OCI-LY3 (cell line): ENCODE data around the gene ADARB2.

Source experiments
- H2AFZ ChIP-seq: fragments of 200-600, 300-600 bp; shearing (Covaris generic); 2 replicates; pipeline ENCODE4 v1.6.0; 2014; ENCODE audit warnings: antibody characterized with exemption, low read depth, low read length
- H3K27ac ChIP-seq: fragments of 200-600, 300-600 bp; sonication (generic); 2 replicates; pipeline ENCODE4 v1.5.1; 2014; ENCODE audit warnings: mild to moderate bottlenecking, low read length, moderate library complexity, mixed read lengths
- H3K27me3 ChIP-seq: fragments of 200-600, 300-600 bp; sonication (generic); 2 replicates; pipeline ENCODE4 v1.6.1; 2014; ENCODE audit warnings: low read depth, low read length, mixed read lengths
- H3K36me3 ChIP-seq: fragments of 200-600, 300-600 bp; sonication (generic); replicated peaks from 2 replicates; pipeline ENCODE3; 2014; ENCODE audit warnings: low read depth, low read length, mixed read lengths
- H3K4me1 ChIP-seq: fragments of 300-600, 200-600 bp; sonication (generic); 2 replicates; pipeline ENCODE4 v1.6.1; 2014; ENCODE audit warnings: low read length, mixed read lengths
- H3K4me2 ChIP-seq: fragments of 200-600, 300-600 bp; sonication (generic); 2 replicates; pipeline ENCODE4 v1.6.1; 2014; ENCODE audit warnings: low read length, mixed read lengths
- H3K4me3 ChIP-seq: fragments of 300-600, 200-600 bp; sonication (generic); 2 replicates; pipeline ENCODE4 v1.5.1; 2014; ENCODE audit warnings: antibody characterized with exemption, mild to moderate bottlenecking, low read length, moderate library complexity
- H3K79me2 ChIP-seq: fragments of 300-600, 200-600 bp; shearing (Covaris generic); 2 replicates; pipeline ENCODE4 v1.6.1; 2014; ENCODE audit warnings: mild to moderate bottlenecking, low read length, mixed read lengths
- H3K9ac ChIP-seq: fragments of 300-600, 200-600 bp; shearing (Covaris generic); 2 replicates; pipeline ENCODE4 v1.6.0; 2014; ENCODE audit warnings: mild to moderate bottlenecking, low read length, moderate library complexity
- H3K9me3 ChIP-seq: fragments of 200-600, 300-600 bp; shearing (Covaris generic); 2 replicates; pipeline ENCODE4 v1.6.1; 2014; ENCODE audit warnings: low read length, mixed read lengths; ENCODE audit not compliant: insufficient read depth
- H4K20me1 ChIP-seq: fragments of 200-600, 300-600 bp; sonication (generic); 2 replicates; pipeline ENCODE4 v1.6.1; 2016; ENCODE audit warnings: low read length, mixed read lengths; ENCODE audit not compliant: insufficient read depth
- EZH2phosphoT487 ChIP-seq: fragments of 200-600 bp; shearing (Covaris generic); IDR thresholded peaks from 2 replicates; pipeline ENCODE4 v1.6.1; 2018; ENCODE audit warnings: antibody characterized with exemption, mixed run types, low read depth
- TF ChIP-seq, protein P1 (sequence below): fragments of 200-600, 300-600 bp; sonication (generic); IDR thresholded peaks from 2 replicates; pipeline ENCODE4 v1.5.1; 2014; ENCODE audit warnings: antibody characterized with exemption, low read length, low read depth

The ADARB2 gene

DNA sequence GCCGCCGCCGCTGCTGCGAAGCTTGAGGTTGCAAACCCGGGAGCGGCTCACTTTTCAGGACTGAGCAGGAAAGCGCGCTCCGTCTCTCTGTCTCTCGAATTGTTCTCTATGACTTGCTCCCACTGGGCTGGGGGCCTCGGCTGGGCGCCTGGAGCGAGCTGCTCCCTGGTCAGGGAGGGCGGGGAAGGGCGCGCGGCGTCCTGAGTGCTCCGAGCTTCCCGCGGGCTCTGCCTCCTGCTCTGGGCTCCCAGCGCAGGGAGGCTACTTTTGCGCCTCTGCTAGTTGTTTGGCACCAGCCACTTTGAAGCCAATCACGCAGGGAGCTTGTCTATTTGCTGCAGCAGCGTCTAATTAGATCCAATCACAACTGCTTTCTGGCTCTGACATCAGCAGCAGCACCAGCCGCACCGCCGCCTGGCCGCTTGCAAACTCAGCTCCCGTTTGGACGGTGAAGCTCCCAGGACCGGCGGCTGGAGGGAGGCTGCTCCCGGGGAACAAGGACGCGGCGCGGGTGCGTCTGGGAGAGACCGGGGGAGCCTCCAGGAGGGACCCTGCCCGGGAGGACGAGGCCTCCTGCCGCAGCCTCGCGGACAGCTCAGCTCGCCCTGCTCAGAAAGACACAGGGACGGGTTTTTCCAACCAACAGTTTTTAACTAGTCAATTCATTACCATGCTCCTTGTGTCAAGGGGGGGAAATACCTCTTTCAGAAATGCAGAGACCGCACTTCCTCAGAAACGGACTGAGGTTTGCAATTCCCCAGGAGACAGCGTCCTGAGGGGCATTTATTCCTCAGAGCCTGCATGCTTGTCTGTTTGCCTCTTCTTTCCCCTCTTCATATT lies at the start of gene ADARB2:
Gene ADARB2, minus strand, starts transcription at position 304 of the 840 bp plus-strand sequence.
- no peaks in the 10 kb centered on the region for H4K20me1 ChIP-seq
- no peaks in the 10 kb centered on the region for H3K27me3 ChIP-seq
- H3K79me2 ChIP-seq, result no peaks in the 10 kb centered on the region
- no peak within 1 kb of the TSS for H3K4me3 ChIP-seq
- H3K27ac ChIP-seq, result no peak within 1 kb of the TSS
- H3K36me3 ChIP-seq, result no peaks in the 10 kb centered on the region
- no peaks in the 10 kb centered on the region for H3K9me3 ChIP-seq
- no peak within 1 kb of the TSS for H3K9ac ChIP-seq
- no peak within 1 kb of the TSS for H2AFZ ChIP-seq
- H3K4me1 ChIP-seq, result no peaks in the 10 kb centered on the region
- TF ChIP-seq, protein P1, sequence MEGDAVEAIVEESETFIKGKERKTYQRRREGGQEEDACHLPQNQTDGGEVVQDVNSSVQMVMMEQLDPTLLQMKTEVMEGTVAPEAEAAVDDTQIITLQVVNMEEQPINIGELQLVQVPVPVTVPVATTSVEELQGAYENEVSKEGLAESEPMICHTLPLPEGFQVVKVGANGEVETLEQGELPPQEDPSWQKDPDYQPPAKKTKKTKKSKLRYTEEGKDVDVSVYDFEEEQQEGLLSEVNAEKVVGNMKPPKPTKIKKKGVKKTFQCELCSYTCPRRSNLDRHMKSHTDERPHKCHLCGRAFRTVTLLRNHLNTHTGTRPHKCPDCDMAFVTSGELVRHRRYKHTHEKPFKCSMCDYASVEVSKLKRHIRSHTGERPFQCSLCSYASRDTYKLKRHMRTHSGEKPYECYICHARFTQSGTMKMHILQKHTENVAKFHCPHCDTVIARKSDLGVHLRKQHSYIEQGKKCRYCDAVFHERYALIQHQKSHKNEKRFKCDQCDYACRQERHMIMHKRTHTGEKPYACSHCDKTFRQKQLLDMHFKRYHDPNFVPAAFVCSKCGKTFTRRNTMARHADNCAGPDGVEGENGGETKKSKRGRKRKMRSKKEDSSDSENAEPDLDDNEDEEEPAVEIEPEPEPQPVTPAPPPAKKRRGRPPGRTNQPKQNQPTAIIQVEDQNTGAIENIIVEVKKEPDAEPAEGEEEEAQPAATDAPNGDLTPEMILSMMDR, result no peak
- no peak for TF ChIP-seq EZH2phosphoT487
- H3K4me2 ChIP-seq, result no peak within 1 kb of the TSS

DNA sequence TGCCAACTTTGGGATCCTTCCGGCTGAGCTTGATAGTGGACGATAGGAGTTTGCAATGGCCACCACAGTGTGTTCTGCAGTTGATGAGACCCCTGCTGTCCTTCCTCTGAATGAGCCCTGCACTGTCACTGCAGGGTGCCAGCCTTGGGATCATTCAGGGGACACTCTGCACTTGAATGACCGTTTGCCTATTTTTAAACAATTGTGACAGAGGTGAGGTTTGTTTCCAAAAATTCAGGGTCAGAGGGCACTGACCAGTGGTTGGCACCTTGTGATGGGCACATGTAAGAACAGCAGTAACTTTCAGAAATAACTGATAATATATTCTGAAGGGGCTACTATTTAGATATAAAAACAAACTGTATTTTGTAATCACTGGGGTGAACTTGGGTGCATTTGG lies 48.5 kb upstream of the ADARB2 start:
- Histone ChIP-seq H3K36me3 (no peaks in the 10 kb centered on the region), H3K4me1 (no peaks in the 10 kb centered on the region), H3K27ac (no peak overlapping the region), H2AFZ (no peak overlapping the region), H3K4me2 (no peak overlapping the region), H3K9me3 (no peaks in the 10 kb centered on the region), H3K79me2 (no peaks in the 10 kb centered on the region), H3K27me3 (no peaks in the 10 kb centered on the region), H4K20me1 (no peaks in the 10 kb centered on the region), H3K9ac (no peak overlapping the region), H3K4me3 (no peak overlapping the region)
- TF ChIP-seq, protein P1, result no peak
- no peak for TF ChIP-seq EZH2phosphoT487

DNA sequence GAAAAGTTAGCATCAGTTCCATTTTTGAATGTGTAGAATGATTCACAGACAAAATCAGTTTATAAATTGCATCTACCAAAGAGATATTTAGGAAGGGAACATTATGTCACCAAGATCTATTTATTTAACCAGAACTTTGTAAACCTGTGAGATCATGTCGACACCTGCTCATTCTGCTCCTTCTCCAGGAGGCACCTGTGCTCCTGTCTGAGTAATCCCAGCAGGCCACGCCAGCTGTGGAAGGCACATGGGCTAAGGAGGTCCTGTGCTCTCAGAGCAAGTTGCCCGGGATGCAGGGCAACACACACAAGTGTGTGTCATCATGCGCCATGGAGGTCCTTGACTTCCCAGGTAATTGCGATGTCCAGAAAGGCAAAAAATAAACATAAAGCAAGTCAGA lies 45.5 kb upstream of the ADARB2 start:
- Histone ChIP-seq H2AFZ (no peak overlapping the region), H3K4me1 (no peaks in the 10 kb centered on the region), H3K27me3 (no peaks in the 10 kb centered on the region), H3K4me2 (no peak overlapping the region), H4K20me1 (no peaks in the 10 kb centered on the region), H3K9ac (no peak overlapping the region), H3K27ac (no peak overlapping the region), H3K4me3 (no peak overlapping the region), H3K36me3 (no peaks in the 10 kb centered on the region), H3K79me2 (no peaks in the 10 kb centered on the region), H3K9me3 (no peaks in the 10 kb centered on the region)
- TF ChIP-seq EZH2phosphoT487, result no peak
- TF ChIP-seq, protein P1, result no peak

DNA sequence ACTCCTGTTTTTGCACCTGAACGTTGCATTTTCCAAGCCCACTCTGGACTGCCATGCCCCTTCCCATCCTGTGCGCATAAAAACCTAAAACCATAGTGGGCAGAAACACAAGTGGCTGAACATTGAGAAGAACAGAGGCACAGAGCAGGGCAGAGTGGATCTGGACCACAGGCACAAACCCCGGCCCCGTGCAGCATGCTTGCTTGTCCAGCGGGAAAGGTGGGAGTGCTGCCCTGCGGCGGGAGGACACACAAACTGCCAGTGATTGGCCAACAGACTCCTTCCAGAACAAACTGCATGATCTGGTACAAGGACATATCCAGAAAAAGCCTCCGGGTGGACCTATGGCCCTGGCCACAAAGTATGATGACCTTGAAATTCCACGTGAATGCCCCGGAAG lies 42.5 kb upstream of the ADARB2 start:
- Histone ChIP-seq H3K27ac (no peak overlapping the region), H3K79me2 (no peaks in the 10 kb centered on the region), H3K9me3 (no peaks in the 10 kb centered on the region), H4K20me1 (no peaks in the 10 kb centered on the region), H3K4me2 (no peak overlapping the region), H3K27me3 (no peaks in the 10 kb centered on the region), H3K9ac (no peak overlapping the region), H3K36me3 (no peaks in the 10 kb centered on the region), H3K4me3 (no peak overlapping the region), H3K4me1 (no peaks in the 10 kb centered on the region), H2AFZ (no peak overlapping the region)
- TF ChIP-seq, protein P1, result no peak
- no peak for TF ChIP-seq EZH2phosphoT487
